GM23338 (cell line): ENCODE data around the gene SCAPER. TPM values are rescaled to one million over a fixed set of nuclear protein-coding genes. Genes with fewer than 3 reads are reported as not detected.

Experiments
- ATAC-seq: fragments of 200-7000 bp; cut with Tn5 transposase; 3 replicates; pipeline ENCODE4 v1.9.1; 2020
- DNase-seq: peaks from one replicate; pipeline ENCODE4 v3.0.0-alpha.2; 2015; ENCODE audit warnings: low spot score
- H2AFZ ChIP-seq: fragments of 200-600 bp; sonication (generic); 2 replicates; pipeline ENCODE4 v1.8.0; 2016; ENCODE audit warnings: antibody characterized with exemption, mild to moderate bottlenecking, moderate library complexity
- H3F3A ChIP-seq: fragments of 200-600 bp; sonication (generic); replicated peaks from 2 replicates; pipeline ENCODE4 v1.8.0; 2017; ENCODE audit warnings: antibody characterized with exemption, mixed run types, low read depth
- H3K27ac ChIP-seq: fragments of 200-600 bp; sonication (generic); 2 replicates; pipeline ENCODE4 v1.6.1; 2016; ENCODE audit warnings: low read depth
- H3K27me3 ChIP-seq: fragments of 200-600 bp; sonication (generic); 2 replicates; pipeline ENCODE4 v1.8.0; 2016; ENCODE audit warnings: mild to moderate bottlenecking, mixed run types, moderate library complexity; ENCODE audit not compliant: insufficient read depth
- H3K36me3 ChIP-seq: fragments of 200-600 bp; sonication (generic); 2 replicates; pipeline ENCODE4 v1.8.0; 2016; ENCODE audit warnings: mild to moderate bottlenecking; ENCODE audit not compliant: insufficient read depth
- H3K4me1 ChIP-seq: fragments of 200-600 bp; sonication (generic); 2 replicates; pipeline ENCODE4 v1.8.0; 2016; ENCODE audit warnings: mild to moderate bottlenecking, moderate library complexity; ENCODE audit not compliant: insufficient read depth
- H3K4me2 ChIP-seq: fragments of 200-600 bp; sonication (generic); 2 replicates; pipeline ENCODE4 v1.7.1; 2017; ENCODE audit warnings: mixed run types
- H3K4me3 ChIP-seq: fragments of 200-600 bp; sonication (generic); 2 replicates; pipeline ENCODE4 v1.6.1; 2016; ENCODE audit warnings: mixed run types
- H3K79me2 ChIP-seq: fragments of 200-600 bp; sonication (generic); replicated peaks from 2 replicates; pipeline ENCODE4 v1.8.0; 2017; ENCODE audit warnings: mild to moderate bottlenecking; ENCODE audit not compliant: insufficient read depth
- H3K9me2 ChIP-seq: fragments of 200-600 bp; sonication (generic); 2 replicates; pipeline ENCODE4 v1.8.0; 2017; ENCODE audit not compliant: insufficient read depth
- H4K20me1 ChIP-seq: fragments of 200-600 bp; sonication (generic); replicated peaks from 2 replicates; pipeline ENCODE4 v1.8.0; 2017; ENCODE audit warnings: mild to moderate bottlenecking; ENCODE audit not compliant: insufficient read depth
- H3K27ac Mint-ChIP-seq: 2 replicates; pipeline ENCODE4 v1.8.0; 2020; ENCODE audit warnings: inconsistent platforms, mild to moderate bottlenecking, moderate library complexity, mixed read lengths
- H3K27me3 Mint-ChIP-seq: 3 replicates; pipeline ENCODE4 v1.8.0; 2022; ENCODE audit warnings: low read depth, mild to moderate bottlenecking, moderate library complexity, mixed read lengths, inconsistent platforms; ENCODE audit not compliant: insufficient read depth, poor library complexity
- H3K36me3 Mint-ChIP-seq: 3 replicates; pipeline ENCODE4 v1.8.0; 2021; ENCODE audit warnings: low read depth, mild to moderate bottlenecking, inconsistent platforms, moderate library complexity, mixed read lengths
- H3K4me1 Mint-ChIP-seq: 3 replicates; pipeline ENCODE4 v1.8.0; 2020; ENCODE audit warnings: mild to moderate bottlenecking, inconsistent platforms, mixed read lengths
- H3K4me3 Mint-ChIP-seq: 3 replicates; pipeline ENCODE4 v1.8.0; 2021; ENCODE audit warnings: moderate library complexity, mild to moderate bottlenecking, inconsistent platforms, mixed read lengths
- H3K9me3 Mint-ChIP-seq: 3 replicates; pipeline ENCODE4 v1.8.0; 2020; ENCODE audit warnings: moderate library complexity, mild to moderate bottlenecking, inconsistent platforms, mixed read lengths
- CREB1 ChIP-seq: fragments of 250-450 bp; sonication (Bioruptor Pico); IDR thresholded peaks from 2 replicates; pipeline ENCODE4 v1.5.0; 2020; ENCODE audit warnings: low read depth, mild to moderate bottlenecking, moderate library complexity
- CTCF ChIP-seq, 2 experiments: fragments of 200-600 bp in 1 of 2; sonication (generic) in 1 of 2; conservative IDR thresholded peaks; 2 replicates each; pipeline versions ENCODE4 v1.5.1 to v1.6.1; 2016 to 2017; ENCODE audit warnings: antibody characterized with exemption in 2 of 2, low read depth in 2 of 2, mild to moderate bottlenecking in 2 of 2, moderate library complexity in 1 of 2
- EZH2 ChIP-seq: fragments of 200-600 bp; sonication (generic); IDR thresholded peaks from one replicate; pipeline ENCODE4 v1.8.0; 2017; ENCODE audit warnings: antibody characterized with exemption, mild to moderate bottlenecking, low read depth; ENCODE audit not compliant: unreplicated experiment
- EZH2phosphoT487 ChIP-seq: fragments of 200-600 bp; sonication (generic); IDR thresholded peaks from one replicate; pipeline ENCODE4 v1.8.1; 2018; ENCODE audit warnings: antibody characterized with exemption; ENCODE audit not compliant: unreplicated experiment
- JUNB ChIP-seq: IDR thresholded peaks from one replicate; pipeline ENCODE4 v1.6.1; 2016; ENCODE audit warnings: antibody characterized with exemption; ENCODE audit not compliant: unreplicated experiment
- POLR2AphosphoS5 ChIP-seq: IDR thresholded peaks from 2 replicates; pipeline ENCODE4 v1.6.1; 2016; ENCODE audit warnings: antibody characterized with exemption, low read depth
- REST ChIP-seq: IDR thresholded peaks from one replicate; pipeline ENCODE4 v1.6.1; 2018; ENCODE audit warnings: antibody characterized with exemption; ENCODE audit not compliant: unreplicated experiment
- STAT1 ChIP-seq: IDR thresholded peaks from one replicate; pipeline ENCODE4 v1.6.1; 2016; ENCODE audit warnings: antibody characterized with exemption; ENCODE audit not compliant: unreplicated experiment
- polyA plus RNA-seq: library from polyadenylated mRNA; unstranded; fragments of >200 nt; fragmentation: Nextera tagmentation; extraction: Ambion mirVana; gene quantifications from 2 replicates; pipeline ENCODE4 v1.2.1, GENCODE V29; 2016
- total RNA-seq: library from RNA; depleted of rRNA; stranded (reverse); fragments of >200 nt; shearing (Covaris generic); gene quantifications from 2 replicates; pipeline ENCODE4 v1.2.3, GENCODE V29; 2014
- TF ChIP-seq, protein P1 (sequence below): fragments of 250-450 bp; sonication (Bioruptor Pico); IDR thresholded peaks from 2 replicates; pipeline ENCODE4 v1.5.0; 2020; ENCODE audit warnings: mild to moderate bottlenecking, moderate library complexity

SCAPER gene
- total and polyA plus RNA-seq, 2 experiments from 2014 or later = 9.1 to 17.6 TPM

GRCh38 chr15:76565366-76565765 lies 339.8 kb downstream of the SCAPER start:
- Histone ChIP-seq H3K27me3 (no peaks in the 10 kb centered on the region), H4K20me1 (no peaks in the 10 kb centered on the region), H3K4me1 (no peaks in the 10 kb centered on the region), H3K4me3 (no peak overlapping the region), H3K9me2 (no peaks in the 10 kb centered on the region), H3K79me2 (no peaks in the 10 kb centered on the region), H2AFZ (no peak overlapping the region), H3F3A (no peaks in the 10 kb centered on the region), H3K4me2 (no peak overlapping the region), H3K27ac (no peak overlapping the region), H3K36me3 (no peaks in the 10 kb centered on the region)
- TF ChIP-seq, protein P1, sequence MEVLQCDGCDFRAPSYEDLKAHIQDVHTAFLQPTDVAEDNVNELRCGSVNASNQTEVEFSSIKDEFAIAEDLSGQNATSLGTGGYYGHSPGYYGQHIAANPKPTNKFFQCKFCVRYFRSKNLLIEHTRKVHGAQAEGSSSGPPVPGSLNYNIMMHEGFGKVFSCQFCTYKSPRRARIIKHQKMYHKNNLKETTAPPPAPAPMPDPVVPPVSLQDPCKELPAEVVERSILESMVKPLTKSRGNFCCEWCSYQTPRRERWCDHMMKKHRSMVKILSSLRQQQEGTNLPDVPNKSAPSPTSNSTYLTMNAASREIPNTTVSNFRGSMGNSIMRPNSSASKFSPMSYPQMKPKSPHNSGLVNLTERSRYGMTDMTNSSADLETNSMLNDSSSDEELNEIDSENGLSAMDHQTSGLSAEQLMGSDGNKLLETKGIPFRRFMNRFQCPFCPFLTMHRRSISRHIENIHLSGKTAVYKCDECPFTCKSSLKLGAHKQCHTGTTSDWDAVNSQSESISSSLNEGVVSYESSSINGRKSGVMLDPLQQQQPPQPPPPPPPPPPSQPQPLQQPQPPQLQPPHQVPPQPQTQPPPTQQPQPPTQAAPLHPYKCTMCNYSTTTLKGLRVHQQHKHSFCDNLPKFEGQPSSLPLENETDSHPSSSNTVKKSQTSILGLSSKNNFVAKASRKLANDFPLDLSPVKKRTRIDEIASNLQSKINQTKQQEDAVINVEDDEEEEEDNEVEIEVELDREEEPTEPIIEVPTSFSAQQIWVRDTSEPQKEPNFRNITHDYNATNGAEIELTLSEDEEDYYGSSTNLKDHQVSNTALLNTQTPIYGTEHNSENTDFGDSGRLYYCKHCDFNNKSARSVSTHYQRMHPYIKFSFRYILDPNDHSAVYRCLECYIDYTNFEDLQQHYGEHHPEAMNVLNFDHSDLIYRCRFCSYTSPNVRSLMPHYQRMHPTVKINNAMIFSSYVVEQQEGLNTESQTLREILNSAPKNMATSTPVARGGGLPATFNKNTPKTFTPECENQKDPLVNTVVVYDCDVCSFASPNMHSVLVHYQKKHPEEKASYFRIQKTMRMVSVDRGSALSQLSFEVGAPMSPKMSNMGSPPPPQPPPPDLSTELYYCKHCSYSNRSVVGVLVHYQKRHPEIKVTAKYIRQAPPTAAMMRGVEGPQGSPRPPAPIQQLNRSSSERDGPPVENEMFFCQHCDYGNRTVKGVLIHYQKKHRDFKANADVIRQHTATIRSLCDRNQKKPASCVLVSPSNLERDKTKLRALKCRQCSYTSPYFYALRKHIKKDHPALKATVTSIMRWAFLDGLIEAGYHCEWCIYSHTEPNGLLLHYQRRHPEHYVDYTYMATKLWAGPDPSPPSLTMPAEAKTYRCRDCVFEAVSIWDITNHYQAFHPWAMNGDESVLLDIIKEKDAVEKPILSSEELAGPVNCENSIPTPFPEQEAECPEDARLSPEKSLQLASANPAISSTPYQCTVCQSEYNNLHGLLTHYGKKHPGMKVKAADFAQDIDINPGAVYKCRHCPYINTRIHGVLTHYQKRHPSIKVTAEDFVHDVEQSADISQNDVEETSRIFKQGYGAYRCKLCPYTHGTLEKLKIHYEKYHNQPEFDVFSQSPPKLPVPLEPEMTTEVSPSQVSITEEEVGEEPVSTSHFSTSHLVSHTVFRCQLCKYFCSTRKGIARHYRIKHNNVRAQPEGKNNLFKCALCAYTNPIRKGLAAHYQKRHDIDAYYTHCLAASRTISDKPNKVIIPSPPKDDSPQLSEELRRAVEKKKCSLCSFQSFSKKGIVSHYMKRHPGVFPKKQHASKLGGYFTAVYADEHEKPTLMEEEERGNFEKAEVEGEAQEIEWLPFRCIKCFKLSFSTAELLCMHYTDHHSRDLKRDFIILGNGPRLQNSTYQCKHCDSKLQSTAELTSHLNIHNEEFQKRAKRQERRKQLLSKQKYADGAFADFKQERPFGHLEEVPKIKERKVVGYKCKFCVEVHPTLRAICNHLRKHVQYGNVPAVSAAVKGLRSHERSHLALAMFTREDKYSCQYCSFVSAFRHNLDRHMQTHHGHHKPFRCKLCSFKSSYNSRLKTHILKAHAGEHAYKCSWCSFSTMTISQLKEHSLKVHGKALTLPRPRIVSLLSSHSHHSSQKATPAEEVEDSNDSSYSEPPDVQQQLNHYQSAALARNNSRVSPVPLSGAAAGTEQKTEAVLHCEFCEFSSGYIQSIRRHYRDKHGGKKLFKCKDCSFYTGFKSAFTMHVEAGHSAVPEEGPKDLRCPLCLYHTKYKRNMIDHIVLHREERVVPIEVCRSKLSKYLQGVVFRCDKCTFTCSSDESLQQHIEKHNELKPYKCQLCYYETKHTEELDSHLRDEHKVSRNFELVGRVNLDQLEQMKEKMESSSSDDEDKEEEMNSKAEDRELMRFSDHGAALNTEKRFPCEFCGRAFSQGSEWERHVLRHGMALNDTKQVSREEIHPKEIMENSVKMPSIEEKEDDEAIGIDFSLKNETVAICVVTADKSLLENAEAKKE = no peak
- TF ChIP-seq EZH2phosphoT487 (no peak), CTCF (conservative IDR thresholded peaks at IDR 0.05; ENCODE audit: low read depth in 2 of 2) (no peak)
- ATAC-seq = no peak
- DNase-seq = no peak
- no peak overlapping the region for H3K4me3 Mint-ChIP-seq
- peaks cover 4% of the 10 kb centered on the region; the same call in 2 of the 3 replicates for H3K4me1 Mint-ChIP-seq
- H3K36me3 Mint-ChIP-seq = 0 out of 3 replicates have a peak, but pooled peaks cover 3% of the 10 kb centered on the region
- no peaks in the 10 kb centered on the region for H3K27me3 Mint-ChIP-seq
- peaks cover 10% of the 10 kb centered on the region; the same call in 2 of the 3 replicates for H3K9me3 Mint-ChIP-seq
- H3K27ac Mint-ChIP-seq = no peak overlapping the region

GRCh38 chr15:76555247-76555646 lies 349.9 kb downstream of the SCAPER start:
- Mint-ChIP-seq H3K9me3 (peaks cover 4% of the 10 kb centered on the region; the same call in 1 of the 3 replicates), H3K4me3 (no peak overlapping the region), H3K4me1 (peaks cover 7% of the 10 kb centered on the region; the same call in 2 of the 3 replicates), H3K27ac (no peak overlapping the region), H3K36me3 (peaks cover 2% of the 10 kb centered on the region; the same call in 1 of the 3 replicates), H3K27me3 (peaks cover 4% of the 10 kb centered on the region)
- no peaks in the 10 kb centered on the region for H3K27me3 ChIP-seq
- no peak overlapping the region for H3K4me2 ChIP-seq
- no peak overlapping the region for H2AFZ ChIP-seq
- no peaks in the 10 kb centered on the region for H4K20me1 ChIP-seq
- no peaks in the 10 kb centered on the region for H3K79me2 ChIP-seq
- H3K27ac ChIP-seq = no peak overlapping the region
- no peaks in the 10 kb centered on the region for H3K36me3 ChIP-seq
- no peaks in the 10 kb centered on the region for H3K4me1 ChIP-seq
- ATAC-seq = no peak
- no peak overlapping the region for H3K4me3 ChIP-seq
- H3K9me2 ChIP-seq = 0 out of 2 replicates have a peak, but pooled peaks cover 3% of the 10 kb centered on the region
- DNase-seq = no peak
- H3F3A ChIP-seq = no peaks in the 10 kb centered on the region
- TF ChIP-seq POLR2AphosphoS5 = no peak
- no peak for TF ChIP-seq CREB1 (CRISPR knock-in tag)
- no peak for TF ChIP-seq REST
- TF ChIP-seq STAT1 = no peak
- TF ChIP-seq JUNB = no peak
- TF ChIP-seq EZH2 = no peak
